GM10847 (cell line): ENCODE measurements around the gene SLC35F1.

Experiments
- POLR2A ChIP-seq: IDR thresholded peaks from 2 replicates; pipeline ENCODE4 v1.6.1; 2011; ENCODE audit not compliant: insufficient read length; ENCODE audit errors: extremely low read depth

SLC35F1 gene

GRCh38 chr6:118044275-118044674 lies 137.2 kb downstream of the SLC35F1 start:
- TF ChIP-seq POLR2A = no peak

- TF ChIP-seq POLR2A = no peak
These were observed 147.0 kb downstream of the SLC35F1 start for GRCh38 chr6:118054082-118054481.

GRCh38 chr6:118061666-118062065 lies 154.6 kb downstream of the SLC35F1 start:
- TF ChIP-seq POLR2A = no peak

GRCh38 chr6:118080547-118080946 lies 173.5 kb downstream of the SLC35F1 start:
- no peak for TF ChIP-seq POLR2A

GRCh38 chr6:118083711-118084110 lies 176.6 kb downstream of the SLC35F1 start:
- TF ChIP-seq POLR2A = no peak

GRCh38 chr6:118085665-118086064 lies 178.6 kb downstream of the SLC35F1 start:
- TF ChIP-seq POLR2A = no peak

- no peak for TF ChIP-seq POLR2A
These were observed 179.1 kb downstream of the SLC35F1 start for GRCh38 chr6:118086159-118086558.

GRCh38 chr6:118092086-118092485 lies 185.0 kb downstream of the SLC35F1 start:
- TF ChIP-seq POLR2A = no peak

- no peak for TF ChIP-seq POLR2A
These were observed 190.5 kb downstream of the SLC35F1 start for GRCh38 chr6:118097576-118097975.

- TF ChIP-seq POLR2A = no peak
These were observed 193.7 kb downstream of the SLC35F1 start for GRCh38 chr6:118100717-118101116.

GRCh38 chr6:118101220-118101619 lies 194.2 kb downstream of the SLC35F1 start:
- TF ChIP-seq POLR2A = no peak

- no peak for TF ChIP-seq POLR2A
These were observed 194.8 kb downstream of the SLC35F1 start for GRCh38 chr6:118101831-118102345.

GRCh38 chr6:118102401-118102800 lies 195.3 kb downstream of the SLC35F1 start:
- TF ChIP-seq POLR2A = no peak

- no peak for TF ChIP-seq POLR2A
These were observed 196.5 kb downstream of the SLC35F1 start for GRCh38 chr6:118103381-118104146.

- TF ChIP-seq POLR2A = no peak
These were observed 215.2 kb downstream of the SLC35F1 start for GRCh38 chr6:118122161-118122725.

GRCh38 chr6:118122801-118123200 lies 215.7 kb downstream of the SLC35F1 start:
- TF ChIP-seq POLR2A = no peak
